Activated CD8-positive, alpha-beta T cell treated with anti-CD3 and anti-CD28 coated beads, Interleukin-2, amount 10 ng/mL, durations not matched to agents 7 days and 5 days (primary cell): ENCODE results near the gene KPNA3. TPM values are rescaled to one million over a fixed set of nuclear protein-coding genes. Genes with fewer than 3 reads are reported as not detected.
"Not testable (repeated sequence)": the region's sequence is repeated elsewhere in the genome, so short reads cannot be mapped to it uniquely, and the experiment has no call there.

Experiments
- ATAC-seq: fragments of 150-1000 bp; cut with Tn5 transposase; one replicate; pipeline ENCODE4 v1.10.0; 2021; ENCODE audit warnings: moderate library complexity
- CTCF ChIA-PET: fragments of 350-600 bp; sonication (Branson Sonifier 250); formaldehyde crosslinking; loops from one replicate; lab custom pipeline; 2021; ENCODE audit warnings: antibody characterized with exemption; lab: Charles Lee
- POLR2A ChIA-PET: fragments of 350-600 bp; sonication (Branson Sonifier 250); formaldehyde crosslinking; loops from one replicate; lab custom pipeline; 2021; ENCODE audit warnings: antibody characterized with exemption; lab: Charles Lee
- DNase-seq: peaks from one replicate; pipeline ENCODE4 v3.0.0-alpha.2; 2020
- H3K27ac Mint-ChIP-seq: one replicate; pipeline ENCODE4 v1.8.0; 2021; ENCODE audit warnings: mild to moderate bottlenecking, mixed read lengths
- H3K27me3 Mint-ChIP-seq: one replicate; pipeline ENCODE4 v1.8.0; 2021; ENCODE audit warnings: low read depth, mixed read lengths
- H3K36me3 Mint-ChIP-seq: one replicate; pipeline ENCODE4 v1.8.0; 2021; ENCODE audit warnings: low read depth, mixed read lengths
- H3K4me1 Mint-ChIP-seq: one replicate; pipeline ENCODE4 v1.8.0; 2021; ENCODE audit warnings: low read depth, mixed read lengths
- H3K4me3 Mint-ChIP-seq: one replicate; pipeline ENCODE4 v1.8.0; 2021; ENCODE audit warnings: mild to moderate bottlenecking, mixed read lengths
- H3K9me3 Mint-ChIP-seq: one replicate; pipeline ENCODE4 v1.8.0; 2022; ENCODE audit warnings: mixed read lengths; ENCODE audit not compliant: insufficient read depth
- total RNA-seq, 2 experiments: library from RNA; stranded (reverse); gene quantifications; one replicate each; pipeline ENCODE4 v1.2.3, GENCODE V29; 2021

The KPNA3 gene
- total RNA-seq, 2 experiments from 2014 or later, result 38.7 to 41.2 TPM

GRCh38 chr13:49777746-49778614 is 14.5 kb downstream of the KPNA3 start:
- POLR2A ChIA-PET, result no interaction called here
- ATAC-seq, result no peak
- no peak overlapping the region for H3K4me3 Mint-ChIP-seq
- H3K27ac Mint-ChIP-seq, result no peak overlapping the region
- H3K9me3 Mint-ChIP-seq, result no peaks in the 10 kb centered on the region
- H3K36me3 Mint-ChIP-seq, result peaks cover 3% of the 10 kb centered on the region
- DNase-seq, result no peak
- CTCF ChIA-PET, result no interaction called here
- peaks cover 7% of the 10 kb centered on the region for H3K4me1 Mint-ChIP-seq
- no peaks in the 10 kb centered on the region for H3K27me3 Mint-ChIP-seq

- DNase-seq (no peak), ATAC-seq (no peak)
- Mint-ChIP-seq H3K27ac (no peak overlapping the region), H3K4me3 (no peak overlapping the region), H3K9me3 (no peaks in the 10 kb centered on the region), H3K4me1 (peaks cover 7% of the 10 kb centered on the region), H3K27me3 (no peaks in the 10 kb centered on the region), H3K36me3 (peaks cover 2% of the 10 kb centered on the region)
- ChIA-PET CTCF (no interaction called here), POLR2A (no interaction called here)
These were observed 15.6 kb downstream of the KPNA3 start for GRCh38 chr13:49776871-49777270.

GRCh38 chr13:49774376-49775005 is 18.0 kb downstream of the KPNA3 start:
- no peak for ATAC-seq
- DNase-seq, result no peak
- no peaks in the 10 kb centered on the region for H3K27me3 Mint-ChIP-seq
- H3K36me3 Mint-ChIP-seq, result peaks cover 3% of the 10 kb centered on the region
- ChIA-PET POLR2A (no interaction called here), CTCF (interaction anchor here (0.6 to 0.9 kb wide), 2 partner anchors 16 to 19 kb away, joined by 3 to 4 read pairs; partner anchors contain the start of gene KPNA3)
- no peaks in the 10 kb centered on the region for H3K9me3 Mint-ChIP-seq
- no peak overlapping the region for H3K27ac Mint-ChIP-seq
- no peak overlapping the region for H3K4me3 Mint-ChIP-seq
- peaks cover 7% of the 10 kb centered on the region for H3K4me1 Mint-ChIP-seq

GRCh38 chr13:49772828-49773227 is 19.7 kb downstream of the KPNA3 start:
- Mint-ChIP-seq H3K9me3 (no peaks in the 10 kb centered on the region), H3K4me3 (no peak overlapping the region), H3K4me1 (peaks cover 2% of the 10 kb centered on the region), H3K27ac (no peak overlapping the region), H3K27me3 (no peaks in the 10 kb centered on the region), H3K36me3 (peaks cover 3% of the 10 kb centered on the region)
- ChIA-PET POLR2A (no interaction called here), CTCF (no interaction called here)
- DNase-seq (no peak), ATAC-seq (no peak)

- H3K27ac Mint-ChIP-seq, H3K9me3 Mint-ChIP-seq, ATAC-seq, CTCF ChIA-PET, H3K27me3 Mint-ChIP-seq, DNase-seq, POLR2A ChIA-PET, H3K4me3 Mint-ChIP-seq, H3K4me1 Mint-ChIP-seq: not testable (repeated sequence)
- peaks cover 27% of the 10 kb centered on the region for H3K36me3 Mint-ChIP-seq
These were observed 30.7 kb downstream of the KPNA3 start for GRCh38 chr13:49761811-49762210.

GRCh38 chr13:49760558-49760957 is 31.9 kb downstream of the KPNA3 start:
- Mint-ChIP-seq H3K27ac (no peak overlapping the region), H3K27me3 (no peaks in the 10 kb centered on the region), H3K9me3 (no peaks in the 10 kb centered on the region), H3K4me1 (peaks cover 10% of the 10 kb centered on the region), H3K4me3 (no peak overlapping the region), H3K36me3 (peaks cover 27% of the 10 kb centered on the region)
- ATAC-seq (no peak), DNase-seq (no peak)
- CTCF ChIA-PET, result no interaction called here
- POLR2A ChIA-PET, result no interaction called here

GRCh38 chr13:49759503-49759902 is 33.0 kb downstream of the KPNA3 start:
- Mint-ChIP-seq H3K36me3 (peaks cover 25% of the 10 kb centered on the region), H3K27me3 (no peaks in the 10 kb centered on the region), H3K4me1 (peaks cover 10% of the 10 kb centered on the region), H3K9me3 (no peaks in the 10 kb centered on the region), H3K4me3 (no peak overlapping the region), H3K27ac (no peak overlapping the region)
- ATAC-seq (no peak), DNase-seq (peak; percentile 23)
- CTCF ChIA-PET, result no interaction called here
- POLR2A ChIA-PET, result interaction anchor here (0.6 to 0.9 kb wide), 3 partner anchors 8 to 263 kb away, joined by 3 to 6 read pairs (median 3); no protein-coding TSS in a partner anchor

GRCh38 chr13:49756263-49756662 is 36.2 kb downstream of the KPNA3 start:
- Mint-ChIP-seq H3K27me3 (no peaks in the 10 kb centered on the region), H3K36me3 (peaks cover 22% of the 10 kb centered on the region), H3K4me3 (no peak overlapping the region), H3K4me1 (peaks cover 10% of the 10 kb centered on the region), H3K9me3 (no peaks in the 10 kb centered on the region), H3K27ac (no peak overlapping the region)
- ChIA-PET CTCF (interaction anchor here (1.5 kb wide), 1 partner anchor 34 kb away, joined by 3 read pairs; no protein-coding TSS in a partner anchor), POLR2A (no interaction called here)
- ATAC-seq (no peak), DNase-seq (no peak)

GRCh38 chr13:49754146-49754545 is 38.3 kb downstream of the KPNA3 start:
- POLR2A ChIA-PET, result no interaction called here
- no peaks in the 10 kb centered on the region for H3K4me1 Mint-ChIP-seq
- CTCF ChIA-PET, result no interaction called here

GRCh38 chr13:49749848-49750247 is 42.6 kb downstream of the KPNA3 start:
- POLR2A ChIA-PET, result no interaction called here
- CTCF ChIA-PET, result no interaction called here
- Mint-ChIP-seq H3K27ac (no peak overlapping the region), H3K27me3 (no peaks in the 10 kb centered on the region), H3K4me3 (no peak overlapping the region), H3K36me3 (peaks cover 17% of the 10 kb centered on the region), H3K9me3 (no peaks in the 10 kb centered on the region), H3K4me1 (no peaks in the 10 kb centered on the region)
- ATAC-seq, result no peak
- no peak for DNase-seq

More at GRCh38 chr13:49754146-49754545, 38.3 kb downstream of the KPNA3 start:
- DNase-seq (no peak), ATAC-seq (no peak)
- Mint-ChIP-seq H3K36me3 (peaks cover 10% of the 10 kb centered on the region), H3K9me3 (no peaks in the 10 kb centered on the region), H3K27me3 (no peaks in the 10 kb centered on the region), H3K4me3 (no peak overlapping the region), H3K27ac (no peak overlapping the region)

GRCh38 chr13:49746111-49746510 is 46.4 kb downstream of the KPNA3 start:
- DNase-seq, result no peak
- Mint-ChIP-seq H3K9me3 (no peaks in the 10 kb centered on the region), H3K27me3 (no peaks in the 10 kb centered on the region), H3K4me1 (peaks cover 2% of the 10 kb centered on the region), H3K27ac (no peak overlapping the region), H3K4me3 (no peak overlapping the region), H3K36me3 (peaks cover 24% of the 10 kb centered on the region)
- CTCF ChIA-PET, result no interaction called here
- POLR2A ChIA-PET, result no interaction called here
- no peak for ATAC-seq

- no peak for ATAC-seq
- POLR2A ChIA-PET, result no interaction called here
- Mint-ChIP-seq H3K4me1 (peaks cover 6% of the 10 kb centered on the region), H3K4me3 (no peak overlapping the region), H3K9me3 (no peaks in the 10 kb centered on the region), H3K27ac (no peak overlapping the region), H3K36me3 (peaks cover 33% of the 10 kb centered on the region), H3K27me3 (no peaks in the 10 kb centered on the region)
- DNase-seq, result no peak
- CTCF ChIA-PET, result no interaction called here
These were observed 51.6 kb downstream of the KPNA3 start for GRCh38 chr13:49740870-49741269.
